Measurements from ENCODE around the gene ZNF559. TPM values are rescaled to one million over a fixed set of nuclear protein-coding genes. Genes with fewer than 3 reads are reported as not detected.

Gene ZNF559
- total RNA-seq, 1 experiment from 2014 or later = 17.7 TPM

DNA sequence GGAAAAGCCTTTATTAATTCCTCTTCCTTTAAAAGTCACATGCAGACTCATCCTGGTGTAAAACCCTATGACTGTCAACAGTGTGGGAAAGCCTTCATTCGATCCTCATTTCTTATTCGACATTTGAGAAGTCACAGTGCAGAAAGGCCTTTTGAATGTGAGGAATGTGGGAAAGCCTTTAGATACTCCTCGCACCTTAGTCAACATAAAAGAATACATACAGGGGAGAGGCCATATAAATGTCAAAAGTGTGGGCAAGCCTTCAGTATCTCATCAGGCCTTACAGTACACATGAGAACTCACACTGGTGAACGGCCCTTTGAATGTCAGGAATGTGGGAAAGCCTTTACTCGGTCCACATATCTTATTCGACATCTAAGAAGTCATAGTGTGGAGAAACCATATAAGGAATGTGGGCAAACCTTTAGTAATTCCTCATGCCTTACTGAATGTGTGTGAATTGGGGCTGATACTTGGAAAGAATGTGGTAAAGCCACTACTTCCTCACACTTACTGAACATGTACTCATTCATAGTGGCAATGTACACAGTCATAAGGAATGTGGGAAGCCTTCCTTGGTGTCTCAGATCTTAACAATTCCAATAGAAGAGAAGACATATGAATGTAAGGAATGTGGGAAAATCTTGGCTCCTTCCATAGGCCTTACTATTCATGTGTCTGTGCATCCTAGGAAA, 18.8 kb downstream of the ZNF559 start:
- H3K4me3 ChIP-seq = no peak overlapping the region
- H3K9me3 ChIP-seq = peaks cover 75% of the 10 kb centered on the region
- no peaks in the 10 kb centered on the region for H3K27me3 ChIP-seq
- DNase-seq = no peak
- H3K36me3 ChIP-seq = peaks cover 45% of the 10 kb centered on the region

DNA sequence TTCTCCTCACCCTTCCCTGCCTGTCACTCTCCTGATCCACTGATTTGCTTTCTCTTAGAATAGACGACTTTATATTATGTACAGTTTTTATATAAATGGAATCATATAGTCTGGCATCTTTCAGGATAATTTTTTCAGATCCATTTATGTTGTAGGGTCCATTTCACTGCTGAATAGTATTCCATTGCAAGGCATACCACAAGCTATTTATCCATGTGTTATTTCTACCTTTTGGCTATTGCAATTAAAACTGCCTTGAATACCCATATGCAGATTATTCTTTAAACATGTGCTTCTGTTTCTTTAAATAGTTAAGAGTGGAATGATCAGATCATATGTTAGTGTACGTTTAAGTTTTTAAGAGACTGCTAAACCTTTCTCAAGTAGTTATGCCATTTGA, 21.0 kb downstream of the ZNF559 start:
- DNase-seq = no peak
- H3K9me3 ChIP-seq = peaks cover 64% of the 10 kb centered on the region
- H3K4me3 ChIP-seq = no peak overlapping the region
- H3K36me3 ChIP-seq = peaks cover 31% of the 10 kb centered on the region
- no peaks in the 10 kb centered on the region for H3K27me3 ChIP-seq

DNA sequence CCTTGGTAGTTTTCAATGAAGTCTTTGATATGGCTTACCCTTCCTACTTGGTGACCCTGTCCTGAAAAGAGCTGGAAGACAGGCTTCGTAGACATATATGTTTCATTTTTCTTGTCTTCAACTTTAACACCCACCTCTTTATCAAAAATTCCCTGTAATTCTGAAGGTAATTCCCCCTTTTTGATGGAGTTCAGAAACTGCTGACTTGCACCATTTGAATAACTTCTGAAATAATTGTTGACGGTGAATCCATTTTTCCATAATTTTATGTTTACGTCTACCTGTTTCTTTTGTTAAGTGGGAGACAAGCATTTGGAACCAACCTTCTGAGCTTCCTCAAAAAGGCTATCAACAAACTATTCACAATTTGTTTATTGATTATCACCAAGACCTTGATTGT, 24.3 kb downstream of the ZNF559 start:
- H3K9me3 ChIP-seq = peaks cover 47% of the 10 kb centered on the region
- DNase-seq = no peak
- no peak overlapping the region for H3K4me3 ChIP-seq
- H3K27me3 ChIP-seq = no peaks in the 10 kb centered on the region
- peaks cover 7% of the 10 kb centered on the region for H3K36me3 ChIP-seq

DNA sequence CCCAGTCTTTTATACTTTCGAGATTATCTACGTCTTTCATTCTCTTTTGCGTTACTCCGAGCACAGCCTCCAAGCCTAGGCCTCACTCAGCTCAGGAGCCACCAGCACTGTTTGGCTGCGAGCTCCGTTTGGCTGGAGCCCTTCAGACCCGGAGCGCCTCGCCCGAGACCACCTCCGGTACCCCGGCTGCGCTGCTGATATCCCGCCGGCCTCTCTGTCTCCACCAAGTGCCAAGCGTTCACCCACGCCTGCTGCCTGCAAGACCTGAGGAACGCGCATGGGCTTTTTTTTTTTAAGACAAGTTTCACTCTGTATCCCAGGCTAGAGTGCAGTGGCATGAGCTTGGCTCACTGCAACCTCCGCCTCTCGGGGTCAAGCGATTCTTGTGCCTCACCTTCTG, 24.7 kb downstream of the ZNF559 start:
- H3K9me3 ChIP-seq = peaks cover 43% of the 10 kb centered on the region
- H3K36me3 ChIP-seq = peaks cover 3% of the 10 kb centered on the region
- H3K4me3 ChIP-seq = no peak overlapping the region
- no peak for DNase-seq
- H3K27me3 ChIP-seq = no peaks in the 10 kb centered on the region

DNA sequence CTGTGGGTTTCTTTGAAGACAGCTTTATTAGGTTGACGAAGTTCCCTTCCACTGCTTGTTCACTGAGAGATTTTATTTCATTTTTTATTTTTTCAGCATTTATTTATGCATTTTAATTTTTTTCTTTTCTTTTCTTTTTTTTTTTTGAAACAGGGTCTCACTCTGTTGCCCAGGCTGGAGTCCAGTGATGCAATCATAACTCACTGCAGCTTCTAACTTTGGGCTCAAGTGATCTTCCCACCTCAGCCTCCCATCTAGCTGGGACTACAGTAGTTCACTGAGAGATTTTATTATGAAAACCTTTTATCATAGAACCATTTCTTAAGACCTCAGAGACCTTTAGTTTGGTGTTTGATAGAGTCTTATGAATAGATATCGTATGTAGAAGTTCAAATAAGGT, 28.5 kb downstream of the ZNF559 start:
- Histone ChIP-seq H3K9me3 (peaks cover 37% of the 10 kb centered on the region), H3K27me3 (no peaks in the 10 kb centered on the region), H3K4me3 (no peak overlapping the region), H3K36me3 (no peaks in the 10 kb centered on the region)
- no peak for DNase-seq

DNA sequence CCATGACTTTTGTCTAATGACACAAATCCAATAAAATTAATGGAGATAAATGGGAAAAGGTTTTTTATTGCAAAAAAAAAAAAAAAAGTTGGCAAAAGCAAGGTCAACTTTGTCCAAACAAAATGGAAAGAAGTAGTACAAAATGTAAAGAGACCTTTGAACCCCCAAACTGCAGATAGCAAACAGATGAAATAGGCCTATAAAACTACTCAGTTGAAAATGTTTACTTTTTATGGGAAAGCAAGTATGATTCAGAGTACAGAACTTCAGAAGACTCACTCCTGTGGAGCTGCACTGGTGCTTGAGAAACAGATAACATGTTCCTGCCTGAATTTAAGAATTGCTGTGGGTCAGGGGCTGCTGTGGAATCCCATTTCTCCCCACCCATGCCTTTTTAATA, 29.0 kb downstream of the ZNF559 start:
- DNase-seq = no peak
- H3K36me3 ChIP-seq = no peaks in the 10 kb centered on the region
- no peak overlapping the region for H3K4me3 ChIP-seq
- peaks cover 39% of the 10 kb centered on the region for H3K9me3 ChIP-seq
- no peaks in the 10 kb centered on the region for H3K27me3 ChIP-seq

DNA sequence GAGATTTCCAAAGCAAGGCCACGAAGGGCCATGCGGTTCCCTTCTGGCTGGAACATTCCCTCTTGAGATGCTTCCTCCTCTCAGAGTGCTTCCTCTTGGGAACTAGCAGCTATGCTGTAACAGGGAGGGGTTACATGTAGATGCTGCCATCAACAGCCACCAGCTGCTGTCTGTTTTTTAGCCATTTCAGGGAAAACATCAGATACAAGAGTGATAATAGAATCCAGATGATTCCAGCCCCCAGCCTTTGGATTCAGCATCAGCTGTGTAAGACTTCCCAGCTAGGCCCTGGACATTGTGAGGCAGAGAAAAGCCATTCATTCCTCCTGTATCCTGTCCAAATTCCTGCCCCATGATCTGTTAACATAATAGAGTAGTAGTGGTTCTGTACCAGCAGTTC, 30.7 kb downstream of the ZNF559 start:
- no peaks in the 10 kb centered on the region for H3K36me3 ChIP-seq
- peaks cover 36% of the 10 kb centered on the region for H3K9me3 ChIP-seq
- DNase-seq = no peak
- no peak overlapping the region for H3K4me3 ChIP-seq
- no peaks in the 10 kb centered on the region for H3K27me3 ChIP-seq

DNA sequence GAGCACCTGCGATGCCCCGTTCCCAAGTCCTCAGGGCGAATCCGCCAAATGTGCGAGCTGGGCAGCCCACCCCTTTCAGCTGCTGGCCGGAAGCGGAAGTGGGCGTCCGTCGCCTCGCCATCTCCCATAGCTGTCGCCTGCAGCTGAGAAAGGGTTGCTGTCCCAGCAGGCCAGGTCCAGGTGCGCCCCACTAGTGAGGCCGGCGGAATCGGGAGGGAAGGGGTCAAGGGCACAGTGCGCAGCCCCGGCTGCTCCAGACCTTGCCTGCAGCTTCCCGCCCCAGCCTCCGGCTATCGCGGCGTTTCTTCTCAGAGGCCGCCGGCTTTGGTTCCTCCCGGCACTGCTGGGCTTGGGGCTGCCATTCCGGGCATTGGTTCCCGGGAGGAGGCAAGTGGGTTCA, 38.9 kb downstream of the ZNF559 start, which contains the start of gene ZNF177:
Gene ZNF177 (plus strand): TSS at position 109 of the 400 bp plus-strand sequence. CDS start 15,299 bp downstream, outside the sequence.
- DNase-seq = peak; percentile 20
- Histone ChIP-seq H3K27me3 (no peaks in the 10 kb centered on the region), H3K9me3 (peaks cover 24% of the 10 kb centered on the region), H3K36me3 (no peaks in the 10 kb centered on the region), H3K4me3 (peak within 1 kb of the TSS; percentile 35)

DNA sequence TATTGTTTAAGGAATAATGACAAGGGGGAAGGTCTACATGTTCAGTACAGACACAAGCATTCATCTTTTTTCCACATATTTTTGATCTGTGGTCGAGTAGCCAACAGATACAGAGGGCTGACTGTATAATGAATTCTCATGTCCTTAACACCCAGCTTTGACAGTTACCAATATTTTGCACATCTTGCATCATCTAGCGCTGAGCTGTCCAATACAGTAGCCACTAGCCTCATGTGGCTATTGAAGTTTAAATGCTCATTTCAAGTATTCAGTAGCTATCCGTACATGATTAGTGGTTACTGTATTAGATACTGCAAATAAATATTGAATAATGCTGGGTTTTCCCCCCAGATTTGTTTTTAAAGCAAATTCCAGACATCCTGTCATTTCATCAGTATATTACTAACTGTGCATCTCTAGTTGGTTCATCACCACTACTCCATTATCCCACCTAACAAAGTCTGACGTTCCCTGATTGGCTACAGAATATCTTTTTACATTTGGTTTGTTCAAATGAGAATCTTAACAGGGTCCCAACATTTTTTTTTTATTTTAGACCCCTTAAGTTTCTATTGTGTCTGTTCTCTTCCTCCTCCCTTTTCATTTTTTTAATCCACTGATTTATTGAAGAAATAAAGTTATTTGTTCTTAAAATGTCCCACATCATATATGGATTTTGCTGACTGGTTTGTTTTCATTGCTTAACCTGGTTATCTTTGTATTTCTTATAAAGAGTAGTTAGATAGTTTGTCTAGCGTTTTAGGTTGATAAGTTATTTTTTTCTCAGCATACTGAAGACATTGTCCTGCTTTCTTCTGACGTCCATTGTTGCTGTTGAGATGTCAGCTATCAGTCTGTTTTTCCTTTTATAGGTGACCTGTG, 47.0 kb downstream of the ZNF559 start:
- no peak for DNase-seq

DNA sequence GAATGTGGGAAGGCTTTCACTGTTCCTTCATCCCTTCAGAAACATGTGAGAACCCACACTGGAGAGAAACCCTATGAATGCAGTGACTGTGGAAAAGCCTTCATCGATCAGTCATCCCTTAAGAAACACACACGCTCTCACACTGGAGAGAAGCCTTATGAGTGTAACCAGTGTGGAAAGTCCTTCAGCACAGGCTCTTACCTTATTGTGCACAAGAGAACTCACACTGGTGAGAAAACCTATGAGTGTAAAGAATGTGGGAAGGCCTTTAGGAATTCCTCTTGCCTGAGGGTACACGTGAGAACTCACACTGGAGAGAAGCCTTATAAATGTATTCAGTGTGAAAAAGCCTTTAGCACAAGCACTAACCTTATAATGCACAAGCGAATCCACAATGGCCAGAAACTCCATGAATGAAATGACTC, 57.4 kb downstream of the ZNF559 start:
- peaks cover 15% of the 10 kb centered on the region for H3K36me3 ChIP-seq
- no peaks in the 10 kb centered on the region for H3K27me3 ChIP-seq
- H3K9me3 ChIP-seq = peaks cover 71% of the 10 kb centered on the region
- H3K4me3 ChIP-seq = no peak overlapping the region
- no peak for DNase-seq

More for the DNA sequence above, 47.0 kb downstream of the ZNF559 start:
- no peaks in the 10 kb centered on the region for H3K36me3 ChIP-seq
- no peaks in the 10 kb centered on the region for H3K27me3 ChIP-seq
- H3K9me3 ChIP-seq = peaks cover 31% of the 10 kb centered on the region
- no peak overlapping the region for H3K4me3 ChIP-seq

Other genes with a start within 250 kb of the ZNF559 start
- not detected in 2 replicates for gene OR1M1, start 237.1 kb upstream of the ZNF559 start, total RNA-seq (2014; rRNA removed; shearing (Covaris generic); ENCODE audit: low replicate concordance)
- gene OR7G2, start 216.7 kb upstream of the ZNF559 start, total RNA-seq (2014; rRNA removed; shearing (Covaris generic); ENCODE audit: low replicate concordance) = not detected in 2 replicates
- gene OR7G1, start 208.4 kb upstream of the ZNF559 start, total RNA-seq (2014; rRNA removed; shearing (Covaris generic); ENCODE audit: low replicate concordance) = not detected in 2 replicates
- not detected in 2 replicates for gene OR7G3, start 197.2 kb upstream of the ZNF559 start, total RNA-seq (2014; rRNA removed; shearing (Covaris generic); ENCODE audit: low replicate concordance)
- 19.9 and 24.5 TPM in 2 replicates for gene ZNF317, start 183.8 kb upstream of the ZNF559 start, total RNA-seq (2014; rRNA removed; shearing (Covaris generic); ENCODE audit: low replicate concordance)
- gene OR7D2, start 145.2 kb upstream of the ZNF559 start, total RNA-seq (2014; rRNA removed; shearing (Covaris generic); ENCODE audit: low replicate concordance) = not detected in 2 replicates
- not detected in 2 replicates for gene OR7D4, start 104.6 kb upstream of the ZNF559 start, total RNA-seq (2014; rRNA removed; shearing (Covaris generic); ENCODE audit: low replicate concordance)
- not detected in 2 replicates for gene OR7E24, start 73.2 kb upstream of the ZNF559 start, total RNA-seq (2014; rRNA removed; shearing (Covaris generic); ENCODE audit: low replicate concordance)
- gene ZNF699, start 14.3 kb upstream of the ZNF559 start, total RNA-seq (2014; rRNA removed; shearing (Covaris generic); ENCODE audit: low replicate concordance) = 4.3 and 4.4 TPM in 2 replicates
- 2.2 and 4.4 TPM in 2 replicates for gene ZNF177, start 38.8 kb downstream of the ZNF559 start, total RNA-seq (2014; rRNA removed; shearing (Covaris generic); ENCODE audit: low replicate concordance)
- gene ZNF266, start 111.4 kb downstream of the ZNF559 start, total RNA-seq (2014; rRNA removed; shearing (Covaris generic); ENCODE audit: low replicate concordance) = 8.5 and 14.6 TPM in 2 replicates
- not detected in 2 replicates for gene ZNF560, start 174.4 kb downstream of the ZNF559 start, total RNA-seq (2014; rRNA removed; shearing (Covaris generic); ENCODE audit: low replicate concordance)
- gene ZNF426, start 214.5 kb downstream of the ZNF559 start, total RNA-seq (2014; rRNA removed; shearing (Covaris generic); ENCODE audit: low replicate concordance) = 0.72 and 1.1 TPM in 2 replicates